Ishikawa (cell line): ENCODE results near the gene INSL3.

ENCODE experiments used
- CEBPB ChIP-seq: IDR thresholded peaks from 2 replicates; pipeline ENCODE4 v1.6.1; 2012
- EGR1 ChIP-seq: IDR thresholded peaks from 2 replicates; pipeline ENCODE4 v1.6.1; 2012
- TAF1 ChIP-seq: IDR thresholded peaks from 2 replicates; pipeline ENCODE4 v1.6.1; 2012; ENCODE audit warnings: low read depth, mild to moderate bottlenecking
- TF ChIP-seq, protein P1 (sequence below): IDR thresholded peaks from 2 replicates; pipeline ENCODE4 v1.6.1; 2012; ENCODE audit warnings: low read depth, mild to moderate bottlenecking
- TF ChIP-seq, protein P2 (sequence below): IDR thresholded peaks from 2 replicates; pipeline ENCODE4 v1.6.1; 2012

DNA sequence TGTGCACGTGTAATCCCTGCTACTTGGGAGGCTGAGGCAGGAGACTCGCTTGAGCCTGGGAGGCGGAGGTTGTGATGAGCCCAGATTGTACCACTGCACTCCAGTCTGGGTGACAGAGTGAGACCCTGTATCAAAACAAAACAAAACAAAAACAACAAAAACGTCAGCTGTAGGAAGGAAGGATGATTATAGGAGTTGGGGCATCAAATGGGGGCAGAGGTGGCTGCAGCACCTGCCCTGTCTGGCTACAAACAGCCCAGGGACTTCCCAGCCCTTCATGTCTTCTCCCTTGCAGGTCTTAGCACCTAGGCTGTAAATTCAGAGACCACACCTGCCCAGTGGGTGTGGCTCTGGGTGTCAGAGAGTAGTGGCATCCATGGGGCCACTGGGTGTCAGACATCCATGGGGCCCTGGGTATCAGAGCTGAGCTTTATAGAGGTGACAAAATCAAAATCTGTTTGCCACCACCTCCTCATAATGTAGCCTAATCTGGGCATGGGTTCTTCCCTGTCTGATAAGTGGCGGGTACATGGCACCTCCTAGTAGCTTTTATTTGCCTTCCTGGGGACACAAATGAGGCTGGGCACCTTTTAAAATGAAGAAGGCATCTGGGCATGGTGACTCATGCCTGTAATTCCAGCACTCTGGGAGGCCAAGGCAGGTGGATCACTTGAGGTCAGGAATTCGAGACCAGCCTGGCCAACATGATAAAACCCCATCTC is 31.1 kb downstream of the INSL3 start:
- TF ChIP-seq, protein P1, sequence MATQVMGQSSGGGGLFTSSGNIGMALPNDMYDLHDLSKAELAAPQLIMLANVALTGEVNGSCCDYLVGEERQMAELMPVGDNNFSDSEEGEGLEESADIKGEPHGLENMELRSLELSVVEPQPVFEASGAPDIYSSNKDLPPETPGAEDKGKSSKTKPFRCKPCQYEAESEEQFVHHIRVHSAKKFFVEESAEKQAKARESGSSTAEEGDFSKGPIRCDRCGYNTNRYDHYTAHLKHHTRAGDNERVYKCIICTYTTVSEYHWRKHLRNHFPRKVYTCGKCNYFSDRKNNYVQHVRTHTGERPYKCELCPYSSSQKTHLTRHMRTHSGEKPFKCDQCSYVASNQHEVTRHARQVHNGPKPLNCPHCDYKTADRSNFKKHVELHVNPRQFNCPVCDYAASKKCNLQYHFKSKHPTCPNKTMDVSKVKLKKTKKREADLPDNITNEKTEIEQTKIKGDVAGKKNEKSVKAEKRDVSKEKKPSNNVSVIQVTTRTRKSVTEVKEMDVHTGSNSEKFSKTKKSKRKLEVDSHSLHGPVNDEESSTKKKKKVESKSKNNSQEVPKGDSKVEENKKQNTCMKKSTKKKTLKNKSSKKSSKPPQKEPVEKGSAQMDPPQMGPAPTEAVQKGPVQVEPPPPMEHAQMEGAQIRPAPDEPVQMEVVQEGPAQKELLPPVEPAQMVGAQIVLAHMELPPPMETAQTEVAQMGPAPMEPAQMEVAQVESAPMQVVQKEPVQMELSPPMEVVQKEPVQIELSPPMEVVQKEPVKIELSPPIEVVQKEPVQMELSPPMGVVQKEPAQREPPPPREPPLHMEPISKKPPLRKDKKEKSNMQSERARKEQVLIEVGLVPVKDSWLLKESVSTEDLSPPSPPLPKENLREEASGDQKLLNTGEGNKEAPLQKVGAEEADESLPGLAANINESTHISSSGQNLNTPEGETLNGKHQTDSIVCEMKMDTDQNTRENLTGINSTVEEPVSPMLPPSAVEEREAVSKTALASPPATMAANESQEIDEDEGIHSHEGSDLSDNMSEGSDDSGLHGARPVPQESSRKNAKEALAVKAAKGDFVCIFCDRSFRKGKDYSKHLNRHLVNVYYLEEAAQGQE = no peak
- TF ChIP-seq EGR1 (no peak), TAF1 (no peak), CEBPB (no peak)
- TF ChIP-seq, protein P2, sequence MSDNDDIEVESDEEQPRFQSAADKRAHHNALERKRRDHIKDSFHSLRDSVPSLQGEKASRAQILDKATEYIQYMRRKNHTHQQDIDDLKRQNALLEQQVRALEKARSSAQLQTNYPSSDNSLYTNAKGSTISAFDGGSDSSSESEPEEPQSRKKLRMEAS = no peak
